Panc1 (cell line): ENCODE measurements around the gene TMEM131L. TPM values are rescaled to one million over a fixed set of nuclear protein-coding genes. Genes with fewer than 3 reads are reported as not detected.

Source experiments
- ATAC-seq: fragments of 200-7000 bp; cut with Tn5 transposase; 2 replicates; pipeline ENCODE4 v1.9.1; 2020; ENCODE audit warnings: mild to moderate bottlenecking, moderate library complexity
- BruUV-seq: library from RNA; stranded (reverse); fragments of 400-500 nt; replicated peaks from 2 replicates; lab custom pipeline; 2021; lab: Mats Ljungman, UMichigan
- CTCF ChIA-PET: fragments of 300-600 bp; sonication (Branson Sonifier 250); formaldehyde crosslinking; loops from one replicate; lab custom pipeline; 2022; ENCODE audit warnings: antibody characterized with exemption; lab: Charles Lee
- POLR2A ChIA-PET: fragments of 300-600 bp; sonication (Branson Sonifier 250); formaldehyde crosslinking; loops from one replicate; lab custom pipeline; 2022; ENCODE audit warnings: antibody characterized with exemption; lab: Charles Lee
- DNase-seq: peaks from one replicate; pipeline ENCODE4 v3.0.0-alpha.2; 2010; ENCODE audit warnings: low read depth, low spot score
- H3K27ac ChIP-seq: 2 replicates; pipeline ENCODE4 v1.5.1; 2011; ENCODE audit warnings: mild to moderate bottlenecking, low read length, inconsistent platforms
- H3K27me3 ChIP-seq: fragments of 200-500 bp; sonication (Bioruptor generic); 2 replicates; pipeline ENCODE4 v1.6.0; 2014; ENCODE audit warnings: low read length, inconsistent platforms; ENCODE audit not compliant: control insufficient read depth, insufficient read depth
- H3K36me3 ChIP-seq: fragments of 200-500 bp; sonication (Bioruptor generic); 2 replicates; pipeline ENCODE4 v1.5.1; 2014; ENCODE audit warnings: inconsistent platforms, mild to moderate bottlenecking, low read length, moderate library complexity; ENCODE audit not compliant: control insufficient read depth, insufficient read depth
- H3K4me1 ChIP-seq: 2 replicates; pipeline ENCODE4 v1.5.1; 2011; ENCODE audit warnings: inconsistent platforms, mild to moderate bottlenecking, low read length, moderate library complexity; ENCODE audit not compliant: control insufficient read depth, insufficient read depth
- H3K4me3 ChIP-seq, 2 experiments: 2 replicates each; pipeline ENCODE4 v1.5.1; 2011 to 2012; ENCODE audit warnings: low read depth in 2 of 2, low read length in 2 of 2, mild to moderate bottlenecking in 2 of 2, inconsistent platforms in 1 of 2, moderate library complexity in 1 of 2
- H3K9me3 ChIP-seq: fragments of 200-500 bp; sonication (Bioruptor generic); 2 replicates; pipeline ENCODE4 v1.5.1; 2014; ENCODE audit warnings: low read depth, mild to moderate bottlenecking, inconsistent platforms, low read length, moderate library complexity; ENCODE audit not compliant: control insufficient read depth, insufficient read depth
- POLR2AphosphoS5 ChIP-seq: IDR thresholded peaks from 2 replicates; pipeline ENCODE4 v1.6.1; 2012; ENCODE audit warnings: mild to moderate bottlenecking, low read depth, low read length, moderate library complexity
- SIN3A ChIP-seq: IDR thresholded peaks from 2 replicates; pipeline ENCODE4 v1.6.1; 2012; ENCODE audit warnings: low read depth, mild to moderate bottlenecking, low read length, moderate library complexity, borderline replicate concordance; ENCODE audit not compliant: insufficient read depth
- TCF7L2 ChIP-seq: IDR thresholded peaks from 2 replicates; pipeline ENCODE4 v1.6.1; 2011; ENCODE audit warnings: mild to moderate bottlenecking, low read depth, low read length, inconsistent platforms
- in situ Hi-C: cut with HindIII; loops from 2 replicates; pipeline ENCODE4 v1.10.0; 2016; ENCODE audit warnings: low sequenced_read_pairs, low pct_unique_long_range_greater_than_20kb
- intact Hi-C: fragments of 100-400 bp; cut with micrococcal nuclease; formaldehyde crosslinking; loops from one replicate; pipeline ENCODE4 v1.10.0; 2022; ENCODE audit not compliant: unreplicated experiment
- total RNA-seq: library from RNA; stranded (reverse); gene quantifications from one replicate; pipeline ENCODE4 v1.2.1, GENCODE V29; 2021; ENCODE audit not compliant: unreplicated experiment
- TF ChIP-seq, protein P1 (sequence below): fragments of 450-650 bp; IDR thresholded peaks from 2 replicates; pipeline ENCODE4 v1.5.1; 2017; ENCODE audit warnings: mild to moderate bottlenecking
- TF ChIP-seq, protein P2 (sequence below), 2 experiments: IDR thresholded peaks; 2 replicates each; pipeline ENCODE4 v1.6.1; 2011 to 2012; ENCODE audit warnings: low read depth in 2 of 2, control low read depth in 1 of 2, low read length in 1 of 2, mild to moderate bottlenecking in 1 of 2, moderate library complexity in 1 of 2; ENCODE audit not compliant: insufficient read depth in 1 of 2

The TMEM131L gene
- total RNA-seq, 1 experiment from 2014 or later: 13.5 TPM

DNA sequence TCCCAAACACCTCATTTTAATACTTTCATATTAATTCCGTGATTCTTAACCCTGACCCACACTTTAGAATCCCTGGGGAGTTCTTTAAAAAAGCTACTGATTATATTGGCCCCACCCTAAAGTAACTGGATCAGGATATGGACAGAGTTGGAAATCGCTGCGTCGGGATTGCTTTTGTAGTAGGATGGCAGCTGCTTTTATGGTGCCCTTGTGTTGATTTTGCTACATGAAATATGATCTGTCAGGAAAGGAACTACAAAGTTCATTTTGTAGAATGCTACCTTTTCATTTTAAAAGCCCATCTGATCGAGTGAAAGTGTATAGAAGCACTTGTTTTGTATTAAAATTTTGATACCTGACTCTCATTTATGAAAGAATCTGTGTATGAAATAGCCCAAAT is 43.6 kb downstream of the TMEM131L start:
- no peak for DNase-seq

DNA sequence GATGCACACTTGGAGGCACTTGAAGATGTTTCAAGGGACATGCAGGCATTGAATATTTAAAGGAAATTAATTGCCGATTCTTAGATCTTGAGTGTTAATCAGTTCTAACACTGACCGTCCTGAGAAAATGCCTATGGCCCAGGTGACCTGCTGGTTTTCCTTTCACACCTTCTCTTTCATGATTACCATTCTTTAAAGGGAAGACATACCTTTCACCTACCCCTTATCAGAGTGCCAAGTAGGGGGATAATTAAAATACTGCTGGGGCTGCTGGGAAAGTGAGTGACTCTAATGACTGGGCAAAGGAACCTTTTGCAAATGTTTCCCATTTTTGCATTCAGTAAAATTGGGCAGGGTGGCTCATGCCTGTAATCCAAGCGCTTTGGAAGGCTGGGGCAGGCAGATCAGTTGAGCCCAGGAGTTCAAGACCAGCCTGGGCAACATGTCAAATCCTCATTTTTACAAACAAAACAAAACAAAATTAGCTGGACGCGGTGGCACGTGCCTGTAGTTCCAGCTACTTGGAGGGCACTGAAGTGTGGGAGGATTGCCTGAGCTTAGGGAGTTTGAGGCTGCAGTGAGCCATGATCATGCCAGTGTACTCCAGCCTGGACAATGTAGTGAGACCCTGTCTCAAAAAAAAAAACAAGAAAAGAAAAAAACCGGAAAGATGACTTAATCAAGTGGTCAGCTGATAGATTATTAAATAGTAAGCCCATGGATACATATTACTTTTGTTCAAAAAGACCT is 44.3 kb downstream of the TMEM131L start:
- in situ Hi-C loops (no loop called here), intact Hi-C loops (no loop called here)
- Histone ChIP-seq H3K27ac (no peak overlapping the region), H3K9me3 (no peaks in the 10 kb centered on the region), H3K36me3 (no peaks in the 10 kb centered on the region), H3K4me1 (peaks cover 16% of the 10 kb centered on the region), H3K27me3 (no peaks in the 10 kb centered on the region), H3K4me3 (no peak overlapping the region)
- no peak for TF ChIP-seq SIN3A
- TF ChIP-seq, protein P1, sequence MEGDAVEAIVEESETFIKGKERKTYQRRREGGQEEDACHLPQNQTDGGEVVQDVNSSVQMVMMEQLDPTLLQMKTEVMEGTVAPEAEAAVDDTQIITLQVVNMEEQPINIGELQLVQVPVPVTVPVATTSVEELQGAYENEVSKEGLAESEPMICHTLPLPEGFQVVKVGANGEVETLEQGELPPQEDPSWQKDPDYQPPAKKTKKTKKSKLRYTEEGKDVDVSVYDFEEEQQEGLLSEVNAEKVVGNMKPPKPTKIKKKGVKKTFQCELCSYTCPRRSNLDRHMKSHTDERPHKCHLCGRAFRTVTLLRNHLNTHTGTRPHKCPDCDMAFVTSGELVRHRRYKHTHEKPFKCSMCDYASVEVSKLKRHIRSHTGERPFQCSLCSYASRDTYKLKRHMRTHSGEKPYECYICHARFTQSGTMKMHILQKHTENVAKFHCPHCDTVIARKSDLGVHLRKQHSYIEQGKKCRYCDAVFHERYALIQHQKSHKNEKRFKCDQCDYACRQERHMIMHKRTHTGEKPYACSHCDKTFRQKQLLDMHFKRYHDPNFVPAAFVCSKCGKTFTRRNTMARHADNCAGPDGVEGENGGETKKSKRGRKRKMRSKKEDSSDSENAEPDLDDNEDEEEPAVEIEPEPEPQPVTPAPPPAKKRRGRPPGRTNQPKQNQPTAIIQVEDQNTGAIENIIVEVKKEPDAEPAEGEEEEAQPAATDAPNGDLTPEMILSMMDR: no peak
- TF ChIP-seq, protein P2, sequence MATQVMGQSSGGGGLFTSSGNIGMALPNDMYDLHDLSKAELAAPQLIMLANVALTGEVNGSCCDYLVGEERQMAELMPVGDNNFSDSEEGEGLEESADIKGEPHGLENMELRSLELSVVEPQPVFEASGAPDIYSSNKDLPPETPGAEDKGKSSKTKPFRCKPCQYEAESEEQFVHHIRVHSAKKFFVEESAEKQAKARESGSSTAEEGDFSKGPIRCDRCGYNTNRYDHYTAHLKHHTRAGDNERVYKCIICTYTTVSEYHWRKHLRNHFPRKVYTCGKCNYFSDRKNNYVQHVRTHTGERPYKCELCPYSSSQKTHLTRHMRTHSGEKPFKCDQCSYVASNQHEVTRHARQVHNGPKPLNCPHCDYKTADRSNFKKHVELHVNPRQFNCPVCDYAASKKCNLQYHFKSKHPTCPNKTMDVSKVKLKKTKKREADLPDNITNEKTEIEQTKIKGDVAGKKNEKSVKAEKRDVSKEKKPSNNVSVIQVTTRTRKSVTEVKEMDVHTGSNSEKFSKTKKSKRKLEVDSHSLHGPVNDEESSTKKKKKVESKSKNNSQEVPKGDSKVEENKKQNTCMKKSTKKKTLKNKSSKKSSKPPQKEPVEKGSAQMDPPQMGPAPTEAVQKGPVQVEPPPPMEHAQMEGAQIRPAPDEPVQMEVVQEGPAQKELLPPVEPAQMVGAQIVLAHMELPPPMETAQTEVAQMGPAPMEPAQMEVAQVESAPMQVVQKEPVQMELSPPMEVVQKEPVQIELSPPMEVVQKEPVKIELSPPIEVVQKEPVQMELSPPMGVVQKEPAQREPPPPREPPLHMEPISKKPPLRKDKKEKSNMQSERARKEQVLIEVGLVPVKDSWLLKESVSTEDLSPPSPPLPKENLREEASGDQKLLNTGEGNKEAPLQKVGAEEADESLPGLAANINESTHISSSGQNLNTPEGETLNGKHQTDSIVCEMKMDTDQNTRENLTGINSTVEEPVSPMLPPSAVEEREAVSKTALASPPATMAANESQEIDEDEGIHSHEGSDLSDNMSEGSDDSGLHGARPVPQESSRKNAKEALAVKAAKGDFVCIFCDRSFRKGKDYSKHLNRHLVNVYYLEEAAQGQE (IDR thresholded peaks at IDR 0.05; ENCODE audit: insufficient read depth in 1 of 2, low read depth in 2 of 2, low read length in 1 of 2): no peak
- TF ChIP-seq POLR2AphosphoS5: no peak
- no peak for TF ChIP-seq TCF7L2
- DNase-seq: no peak
- ChIA-PET POLR2A (no interaction called here), CTCF (no interaction called here)
- no TSS peak for BruUV-seq
- ATAC-seq: no peak

More for the DNA sequence above, 43.6 kb downstream of the TMEM131L start:
- no peaks in the 10 kb centered on the region for H3K36me3 ChIP-seq
- no peaks in the 10 kb centered on the region for H3K9me3 ChIP-seq
- H3K27me3 ChIP-seq: no peaks in the 10 kb centered on the region
- TF ChIP-seq POLR2AphosphoS5: no peak
- TF ChIP-seq, protein P1: no peak
- no peak for TF ChIP-seq TCF7L2
- TF ChIP-seq, protein P2 (IDR thresholded peaks at IDR 0.05; ENCODE audit: insufficient read depth in 1 of 2, low read depth in 2 of 2, low read length in 1 of 2): no peak
- no peak for TF ChIP-seq SIN3A
- intact Hi-C loops (no loop called here), in situ Hi-C loops (no loop called here)
- ATAC-seq: no peak
- CTCF ChIA-PET: no interaction called here
- no peak overlapping the region for H3K4me3 ChIP-seq
- H3K27ac ChIP-seq: no peak overlapping the region
- no TSS peak for BruUV-seq
- POLR2A ChIA-PET: no interaction called here
- peaks cover 16% of the 10 kb centered on the region for H3K4me1 ChIP-seq
